Urothelium cell line (cell line): Measurements from ENCODE around the gene MROH7.
"Not testable (repeated sequence)": the region's sequence is repeated elsewhere in the genome, so short reads cannot be mapped to it uniquely, and the experiment has no call there.

Experiments
- DNase-seq: peaks from one replicate; pipeline ENCODE4 v3.0.0; 2011; ENCODE audit warnings: low spot score, mixed read lengths
- FAIRE-seq: peaks from 2 replicates; lab custom pipeline; 2011; peaks lifted over from hg19 to GRCh38; lab: Jason Lieb, UNC

Gene MROH7

DNA sequence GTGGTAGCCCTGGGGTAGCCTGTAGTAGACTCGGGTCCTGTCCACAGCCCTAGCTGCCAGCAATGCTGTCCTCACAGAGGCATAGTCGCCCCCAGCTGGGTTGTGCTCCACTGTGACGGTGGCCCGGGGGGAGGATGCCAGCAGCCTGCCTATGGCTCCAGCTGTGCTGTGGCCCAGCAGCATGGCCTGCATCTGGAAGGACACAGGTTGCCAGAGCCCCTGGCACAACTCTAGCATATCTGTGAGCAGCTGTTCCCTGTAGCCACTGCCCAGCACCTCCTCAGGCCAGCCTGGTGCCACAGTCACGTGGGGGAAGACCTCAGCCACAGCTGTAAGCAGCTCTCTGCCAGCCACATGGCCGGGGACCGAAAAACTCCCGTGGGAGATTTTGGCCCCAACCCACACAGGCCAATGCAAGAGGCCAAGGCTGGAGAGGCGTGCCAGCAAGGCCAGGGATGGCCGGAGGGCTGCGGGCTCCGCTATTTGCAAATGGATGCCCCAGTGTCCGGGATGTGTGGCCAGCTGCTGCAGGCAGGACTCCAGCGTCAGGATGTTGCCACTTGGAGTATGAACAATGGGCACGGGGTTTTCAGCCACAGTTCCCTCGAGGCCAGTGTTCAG, 32.2 kb upstream of the MROH7 start:
- no peak for FAIRE-seq
- no peak for DNase-seq

DNA sequence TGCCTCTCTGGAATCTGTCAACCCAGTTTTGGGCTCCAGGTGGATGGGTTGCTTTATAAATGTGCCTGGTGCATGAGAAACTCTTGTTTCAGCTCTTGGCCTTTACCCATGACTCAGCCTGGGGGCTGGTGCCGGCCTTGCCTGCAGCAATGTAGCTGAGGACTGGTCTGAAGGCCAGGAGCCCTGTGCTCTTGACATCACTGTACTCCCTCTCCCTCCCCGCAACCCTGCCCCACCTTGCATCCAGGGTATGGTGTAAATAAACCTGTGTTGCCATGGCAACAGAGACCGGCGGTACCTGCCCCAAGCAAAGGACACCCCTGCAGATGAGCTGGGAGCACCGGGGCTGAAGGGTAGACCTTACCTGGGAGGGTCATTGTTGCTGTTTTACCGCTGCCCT, 31.5 kb upstream of the MROH7 start:
- FAIRE-seq, result no peak
- DNase-seq, result no peak

- DNase-seq (no peak), FAIRE-seq (no peak)
Measured at GRCh38 chr1:54610601-54611580, 30.7 kb upstream of the MROH7 start.

DNA sequence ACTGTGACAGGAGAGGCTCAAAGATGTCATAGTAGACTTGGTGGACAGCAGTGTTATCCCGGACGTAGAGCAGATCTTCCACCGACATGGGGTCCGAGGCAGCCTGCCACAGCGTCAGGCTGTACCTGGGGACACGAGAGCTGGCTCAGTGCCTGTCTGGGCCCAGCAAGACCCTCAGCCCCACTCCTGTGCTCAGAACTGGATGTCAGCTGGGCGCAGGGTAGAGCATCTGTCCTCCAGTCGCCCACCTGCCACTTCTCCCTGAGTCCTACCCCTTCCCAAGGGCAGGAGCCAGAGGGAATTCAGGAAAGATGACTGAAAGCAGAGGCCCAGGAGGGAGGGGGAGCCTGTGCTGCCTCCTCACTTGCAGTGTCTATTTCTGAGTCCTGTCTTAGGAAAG, 30.0 kb upstream of the MROH7 start:
- FAIRE-seq (no peak), DNase-seq (no peak)

- FAIRE-seq, result no peak
- DNase-seq, result no peak
Measured at GRCh38 chr1:54614024-54614423, 27.6 kb upstream of the MROH7 start.

- FAIRE-seq, result no peak
Measured at GRCh38 chr1:54614563-54614962, 27.0 kb upstream of the MROH7 start.

DNA sequence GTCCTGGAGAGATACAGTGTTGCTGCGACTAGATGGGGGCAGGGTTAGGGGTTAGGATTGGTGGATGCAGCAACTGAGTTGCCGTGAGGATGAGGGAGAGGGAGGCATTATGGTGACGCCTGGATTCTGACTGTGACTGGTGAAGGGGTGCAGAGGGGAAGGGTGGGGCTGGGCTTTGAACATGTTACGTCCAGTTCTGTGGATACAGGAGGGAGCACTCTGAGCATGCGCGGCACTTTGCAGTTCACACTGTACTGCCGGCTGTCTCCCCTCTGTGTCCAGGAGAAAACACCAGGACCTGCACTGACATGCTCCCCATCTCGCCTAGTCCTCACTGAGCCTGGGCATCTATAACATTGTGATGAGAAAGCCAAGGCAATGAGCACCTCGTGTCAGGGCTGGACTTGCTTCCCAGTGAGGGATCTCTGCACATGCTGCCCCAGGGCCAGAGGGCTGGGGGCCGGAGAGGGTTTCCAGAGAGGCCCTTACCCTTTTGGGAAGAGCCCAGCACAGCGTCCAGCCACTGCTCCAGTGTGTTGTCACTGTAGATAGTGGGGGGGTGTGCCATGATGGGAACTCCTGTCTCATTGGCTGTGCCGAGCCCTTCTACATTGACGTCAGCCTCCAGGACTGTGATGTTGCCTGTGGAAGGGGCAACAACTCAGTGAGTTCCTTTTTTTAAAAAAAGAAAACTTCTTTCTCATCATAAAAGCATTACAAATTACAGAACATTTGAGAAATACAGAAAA, 25.9 kb upstream of the MROH7 start:
- no peak for DNase-seq
- FAIRE-seq, result no peak

More at GRCh38 chr1:54614563-54614962, 27.0 kb upstream of the MROH7 start:
- DNase-seq, result no peak

GRCh38 chr1:54619749-54620148, 21.8 kb upstream of the MROH7 start:
- DNase-seq, result no peak
- FAIRE-seq, result no peak

GRCh38 chr1:54623216-54624007, 18.2 kb upstream of the MROH7 start, which contains the start of gene FAM151A:
Gene FAM151A, minus strand, starts transcription at chr1:54623525. Its CDS starts 130 bp downstream, at chr1:54623395.
- DNase-seq, result no peak

DNA sequence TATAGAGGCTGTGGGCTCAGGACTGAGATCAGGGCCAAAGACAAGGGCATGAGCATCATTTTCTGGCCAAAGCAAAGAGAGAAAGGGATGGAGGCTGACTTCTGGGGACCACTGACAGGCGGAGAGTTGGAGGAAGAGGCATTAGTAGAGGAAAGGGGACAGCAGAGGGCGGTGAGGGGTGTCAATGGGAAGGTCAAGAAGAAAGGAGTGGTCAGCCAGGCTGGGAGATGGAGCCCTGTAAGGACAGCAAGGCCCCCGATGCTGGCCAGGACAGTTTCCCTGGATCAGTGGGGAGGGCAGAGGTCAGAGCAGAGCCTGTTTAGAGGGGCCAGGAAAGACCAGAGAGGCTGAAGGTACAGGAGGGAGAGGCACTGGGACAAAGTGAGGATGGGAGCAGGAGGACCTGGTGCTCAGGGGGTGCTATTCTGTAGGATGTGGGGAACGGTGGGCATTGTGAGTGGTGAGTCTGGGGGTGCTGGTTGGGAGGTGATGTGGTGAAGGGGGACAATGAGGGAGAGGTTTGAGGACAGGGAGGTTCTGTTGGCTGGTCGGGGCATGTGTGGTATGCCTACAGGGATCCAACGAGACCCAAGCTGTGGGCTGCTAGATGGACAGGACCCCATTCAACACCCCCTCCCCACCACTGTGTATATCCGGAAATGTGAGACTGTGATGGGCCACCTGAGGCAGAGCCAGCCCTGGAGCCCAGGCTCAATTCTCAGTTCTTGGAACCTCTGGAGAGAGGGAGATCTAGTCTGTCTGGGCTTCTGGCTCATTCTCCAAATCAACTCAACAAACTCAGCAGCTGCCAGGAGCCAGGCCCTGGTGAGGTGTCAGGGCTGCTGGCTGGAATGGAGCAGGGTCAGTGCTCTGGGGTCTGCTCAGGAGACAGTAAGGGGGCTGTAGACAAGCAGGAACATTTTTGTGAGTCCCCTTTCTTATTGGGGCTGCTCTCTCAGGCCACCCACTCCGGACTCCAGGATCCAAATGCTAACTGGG, 16.8 kb upstream of the MROH7 start:
- no peak for DNase-seq
- FAIRE-seq, result no peak

More at GRCh38 chr1:54623216-54624007, 18.2 kb upstream of the MROH7 start, which contains the start of gene FAM151A:
- no peak for FAIRE-seq

GRCh38 chr1:54627196-54627595, 14.4 kb upstream of the MROH7 start:
- DNase-seq (no peak), FAIRE-seq (no peak)

DNA sequence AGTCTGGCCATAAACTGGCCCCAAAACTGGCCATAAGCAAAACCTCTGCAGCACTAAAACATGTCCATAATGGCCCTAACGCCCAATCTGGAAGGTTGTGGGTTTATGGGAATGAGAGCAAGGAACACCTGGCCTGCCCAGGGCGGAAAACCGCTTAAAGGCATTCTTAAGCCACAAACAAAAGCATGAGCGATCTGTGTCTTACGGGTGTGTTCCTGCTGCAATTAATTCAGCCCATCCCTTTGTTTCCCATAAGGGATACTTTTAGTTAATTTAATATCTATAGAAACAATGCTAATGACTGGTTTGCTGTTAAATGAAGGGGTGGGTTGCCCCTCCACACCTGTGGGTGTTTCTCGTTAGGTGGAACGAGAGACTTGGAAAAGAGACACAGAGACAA, 5.8 kb upstream of the MROH7 start:
- not testable (repeated sequence) for FAIRE-seq, DNase-seq

GRCh38 chr1:54636461-54637446, 4.8 kb upstream of the MROH7 start:
- DNase-seq, FAIRE-seq: not testable (repeated sequence)

DNA sequence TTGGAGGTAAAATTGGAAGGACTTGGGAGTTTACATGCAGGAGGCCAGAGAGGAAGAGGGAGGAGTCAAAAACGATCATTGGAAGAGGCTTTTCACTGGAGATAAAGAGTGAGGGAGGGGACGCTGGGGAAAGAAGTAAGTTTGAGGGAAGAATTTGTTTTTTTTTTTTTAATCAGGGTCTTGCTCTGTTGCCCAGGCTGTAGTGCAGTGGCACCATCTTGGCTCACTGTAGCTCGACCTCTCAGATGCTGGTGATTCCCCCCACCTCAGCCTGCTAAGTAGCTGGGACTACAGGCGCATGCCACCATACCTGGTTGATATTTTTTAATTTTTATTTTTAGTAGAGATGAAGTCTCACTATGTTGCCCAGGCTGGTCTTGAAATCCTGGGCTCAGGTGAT, 1.2 kb upstream of the MROH7 start:
- FAIRE-seq (no peak), DNase-seq (no peak)

GRCh38 chr1:54643736-54644135, 2.1 kb downstream of the MROH7 start:
- DNase-seq (no peak), FAIRE-seq (no peak)

- FAIRE-seq (no peak), DNase-seq (no peak)
Measured at GRCh38 chr1:54645806-54646676, 4.5 kb downstream of the MROH7 start.
